Psoas muscle (tissue), 8 donors: ENCODE results near the gene TM7SF3. TPM values are rescaled to one million over a fixed set of nuclear protein-coding genes. Genes with fewer than 3 reads are reported as not detected.

Experiments used
- ATAC-seq, 4 donors: fragments of 200-7000 bp; cut with Tn5 transposase; one replicate each; pipeline ENCODE4 v1.9.1; 2020; ENCODE audit warnings: moderate library complexity in 3 of 4, mild to moderate bottlenecking in 2 of 4
- DNase-seq, 2 donors: peaks; one replicate each; pipeline ENCODE4 v3.0.0-alpha.2; 2020
- H3K27ac ChIP-seq: fragments of 200-600 bp; one replicate; pipeline ENCODE4 v1.8.0; 2022
- H3K27me3 ChIP-seq, 3 donors: fragments of 200-600 bp in 1 of 3; one replicate each; pipeline versions ENCODE4 v1.6.1 to v1.8.0; 2013 to 2022; ENCODE audit warnings: low read length in 2 of 3, mild to moderate bottlenecking in 2 of 3, moderate library complexity in 1 of 3; ENCODE audit not compliant: insufficient read depth in 3 of 3
- H3K36me3 ChIP-seq, 2 donors: fragments of 200-600 bp in 1 of 2; one replicate each; pipeline versions ENCODE4 v1.6.1 to v1.8.0; 2013 to 2022; ENCODE audit warnings: low read depth in 1 of 2, mild to moderate bottlenecking in 1 of 2, moderate library complexity in 1 of 2; ENCODE audit not compliant: insufficient read depth in 1 of 2
- H3K4me1 ChIP-seq: fragments of 200-600 bp; one replicate; pipeline ENCODE4 v1.8.0; 2022
- H3K4me3 ChIP-seq: fragments of 200-600 bp; one replicate; pipeline ENCODE4 v1.8.0; 2022; ENCODE audit warnings: mild to moderate bottlenecking
- H3K9me3 ChIP-seq: fragments of 200-600 bp; one replicate; pipeline ENCODE4 v1.8.0; 2022
- WGBS, 3 donors: extraction: QIAGEN DNeasy Blood & Tissue Kit; methylation state at CpG; one replicate each; pipeline versions ENCODE4 v1.1.6 to v1.1.7; 2013; 5-methylcytosine and 5-hydroxymethylcytosine counted together
- intact Hi-C, 2 donors: fragments of 100-400 bp; cut with DNase I; formaldehyde crosslinking; loops; one replicate each; pipeline versions ENCODE4 v1.11.0 to v1.14.2; 2022
- polyA plus RNA-seq, 3 donors: library from polyadenylated mRNA; stranded (reverse); fragments of 200-250 nt; gene quantifications; one replicate each; pipeline ENCODE4 v1.2.3, GENCODE V29; 2013
- total RNA-seq, 4 donors: library from RNA; stranded (reverse); fragmentation: NEBNext Ultra II Directional in 2 of 4; extraction: Animal tissue kit (Norgen Biotek cat#: 25700) in 2 of 4; gene quantifications; one replicate each; pipeline versions ENCODE4 v1.2.1 to v1.2.4, GENCODE V29; 2021 to 2023
- TF ChIP-seq, protein P1 (sequence below): fragments of 200-600 bp; IDR thresholded peaks from one replicate; pipeline ENCODE4 v1.8.0; 2022; ENCODE audit warnings: antibody characterized with exemption
- donor health status: healthy with polysubstance abuse.
- donor health status: DM: no; HTN: no; CAD: no; lungs with moderate emphysema.
- donor health status: Bipolar disorder and iron deficiency.
- donor health status: healthy.
- donor health status: DM: yes; HTN: yes; CAD: no.
- donor health status: DM: no; HTN: no; CAD: no.
- donor health status: DM: no; HTN: no; CAD: no.
- donor health status: DM: yes; HTN: yes; CAD: no.

The TM7SF3 gene
- total and polyA plus RNA-seq, 7 donors, result 6.0 to 16.5 (median 12.0) TPM

DNA sequence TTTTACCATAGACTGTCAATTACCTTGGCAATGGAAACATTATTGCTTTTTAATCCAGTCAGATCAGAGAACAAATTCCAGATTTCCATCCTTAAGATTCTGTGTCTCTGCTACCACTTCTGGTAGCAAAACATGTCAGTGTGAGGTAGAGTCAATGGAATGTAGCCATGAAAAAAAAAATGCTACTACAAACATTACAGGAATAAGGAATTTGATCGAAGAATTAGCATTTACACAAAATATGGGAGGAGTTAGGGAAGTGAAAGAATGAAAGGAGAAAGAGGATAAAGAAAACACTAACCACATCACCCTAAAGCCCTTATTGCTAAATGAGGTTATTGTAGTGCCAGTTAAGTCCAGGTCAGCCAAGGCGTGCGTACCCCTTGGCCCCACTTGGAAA, 17.3 kb upstream of the TM7SF3 start:
- ATAC-seq, result no peak
- 92 to 94% (median 93%) methylated on average over 3 of the region's 3 CpGs for WGBS, 3 donors
- no peak overlapping the region for H3K27ac ChIP-seq
- H3K4me3 ChIP-seq, result no peak overlapping the region
- H3K36me3 ChIP-seq, result peaks cover 6 to 67% of the 10 kb centered on the region in 2 donors
- no peak for DNase-seq
- no peaks in the 10 kb centered on the region for H3K9me3 ChIP-seq
- intact Hi-C loops, result no loop called here
- TF ChIP-seq, protein P1, sequence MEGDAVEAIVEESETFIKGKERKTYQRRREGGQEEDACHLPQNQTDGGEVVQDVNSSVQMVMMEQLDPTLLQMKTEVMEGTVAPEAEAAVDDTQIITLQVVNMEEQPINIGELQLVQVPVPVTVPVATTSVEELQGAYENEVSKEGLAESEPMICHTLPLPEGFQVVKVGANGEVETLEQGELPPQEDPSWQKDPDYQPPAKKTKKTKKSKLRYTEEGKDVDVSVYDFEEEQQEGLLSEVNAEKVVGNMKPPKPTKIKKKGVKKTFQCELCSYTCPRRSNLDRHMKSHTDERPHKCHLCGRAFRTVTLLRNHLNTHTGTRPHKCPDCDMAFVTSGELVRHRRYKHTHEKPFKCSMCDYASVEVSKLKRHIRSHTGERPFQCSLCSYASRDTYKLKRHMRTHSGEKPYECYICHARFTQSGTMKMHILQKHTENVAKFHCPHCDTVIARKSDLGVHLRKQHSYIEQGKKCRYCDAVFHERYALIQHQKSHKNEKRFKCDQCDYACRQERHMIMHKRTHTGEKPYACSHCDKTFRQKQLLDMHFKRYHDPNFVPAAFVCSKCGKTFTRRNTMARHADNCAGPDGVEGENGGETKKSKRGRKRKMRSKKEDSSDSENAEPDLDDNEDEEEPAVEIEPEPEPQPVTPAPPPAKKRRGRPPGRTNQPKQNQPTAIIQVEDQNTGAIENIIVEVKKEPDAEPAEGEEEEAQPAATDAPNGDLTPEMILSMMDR, result no peak
- H3K4me1 ChIP-seq, result no peaks in the 10 kb centered on the region
- H3K27me3 ChIP-seq, result no peaks in the 10 kb centered on the region

GRCh38 chr12:27026257-27026656, 12.1 kb upstream of the TM7SF3 start:
- TF ChIP-seq, protein P1, result no peak
- H3K4me1 ChIP-seq, result peaks cover 20% of the 10 kb centered on the region
- H3K36me3 ChIP-seq, result peaks cover 6 to 49% of the 10 kb centered on the region in 2 donors
- ATAC-seq, result no peak
- H3K4me3 ChIP-seq, result no peak overlapping the region
- H3K27me3 ChIP-seq, result no peaks in the 10 kb centered on the region
- intact Hi-C loops, result no loop called here
- H3K27ac ChIP-seq, result no peak overlapping the region
- DNase-seq, result no peak
- H3K9me3 ChIP-seq, result no peaks in the 10 kb centered on the region

GRCh38 chr12:27025116-27025515, 10.9 kb upstream of the TM7SF3 start:
- Histone ChIP-seq H3K36me3 (peaks cover 6 to 37% of the 10 kb centered on the region in 2 donors), H3K4me1 (peaks cover 20% of the 10 kb centered on the region)

DNA sequence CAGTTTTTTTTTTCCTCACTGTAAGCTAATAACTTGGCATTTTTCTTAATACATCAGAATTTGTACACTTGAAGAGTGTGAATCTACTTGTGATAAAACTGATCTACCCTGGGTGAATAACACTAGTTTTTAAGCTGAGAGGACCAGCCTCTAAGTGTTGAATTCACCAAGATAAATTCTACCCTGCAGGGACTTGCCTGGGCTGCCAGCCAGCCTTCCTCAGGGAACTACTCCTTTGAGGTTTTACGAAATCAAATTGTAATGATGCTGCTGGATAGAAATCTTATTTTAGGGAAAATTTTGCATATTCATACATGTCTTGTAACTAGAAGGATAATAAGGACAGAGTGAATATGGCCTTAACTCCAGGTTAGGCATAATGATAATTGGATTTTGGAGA, 10.1 kb upstream of the TM7SF3 start:
- TF ChIP-seq, protein P1, result no peak
- no peak overlapping the region for H3K27ac ChIP-seq
- no peak overlapping the region for H3K4me3 ChIP-seq
- intact Hi-C loops, result loop anchor here in 1 of 2 donors (5.0 kb wide), 1 partner anchor 118 kb away; no protein-coding TSS in a partner anchor
- H3K36me3 ChIP-seq, result peaks cover 5 to 29% of the 10 kb centered on the region in 2 donors
- H3K9me3 ChIP-seq, result no peaks in the 10 kb centered on the region
- H3K27me3 ChIP-seq, result no peaks in the 10 kb centered on the region
- DNase-seq (no peak), ATAC-seq (no peak)
- peaks cover 20% of the 10 kb centered on the region for H3K4me1 ChIP-seq
- 54 to 66% (median 62%) methylated on average over 1 of the region's 1 CpG for WGBS, 3 donors

More at GRCh38 chr12:27025116-27025515, 10.9 kb upstream of the TM7SF3 start:
- TF ChIP-seq, protein P1, result no peak
- Histone ChIP-seq H3K4me3 (no peak overlapping the region), H3K27ac (no peak overlapping the region), H3K9me3 (no peaks in the 10 kb centered on the region), H3K27me3 (no peaks in the 10 kb centered on the region)
- intact Hi-C loops, result no loop called here
- 62 to 80% (median 77%) methylated on average over 1 of the region's 1 CpG for WGBS, 3 donors
- DNase-seq (no peak), ATAC-seq (no peak)

- Histone ChIP-seq H3K4me1 (peaks cover 20% of the 10 kb centered on the region), H3K9me3 (no peaks in the 10 kb centered on the region), H3K27me3 (no peaks in the 10 kb centered on the region), H3K36me3 (no peaks in the 10 kb centered on the region), H3K4me3 (no peak overlapping the region), H3K27ac (no peak overlapping the region)
- intact Hi-C loops, result loop anchor here in 1 of 2 donors (5.0 kb wide), 1 partner anchor 122 kb away; no protein-coding TSS in a partner anchor
- 92 to 93% (median 93%) methylated on average over 2 of the region's 2 CpGs for WGBS, 3 donors
- ATAC-seq (no peak), DNase-seq (no peak)
- TF ChIP-seq, protein P1, result no peak
Observed at GRCh38 chr12:27020761-27021160, 6.6 kb upstream of the TM7SF3 start.
